Activated CD4-positive, alpha-beta T cell treated with anti-CD3 and anti-CD28 coated beads for 36 hours (primary cell): Measurements from ENCODE around the gene RNASET2. TPM values are rescaled to one million over a fixed set of nuclear protein-coding genes. Genes with fewer than 3 reads are reported as not detected.

Experiments
- ATAC-seq: fragments of 200-7000 bp; cut with Tn5 transposase; one replicate; pipeline ENCODE4 v1.10.0; 2021; ENCODE audit warnings: mild to moderate bottlenecking, moderate library complexity
- CTCF ChIA-PET: fragments of 350-600 bp; sonication (Branson Sonifier 250); formaldehyde crosslinking; loops from one replicate; lab custom pipeline; 2021; ENCODE audit warnings: antibody characterized with exemption; lab: Charles Lee
- POLR2A ChIA-PET: fragments of 350-600 bp; sonication (Branson Sonifier 250); formaldehyde crosslinking; loops from one replicate; lab custom pipeline; 2021; ENCODE audit warnings: antibody characterized with exemption, inconsistent platforms; lab: Charles Lee
- DNase-seq: peaks from one replicate; pipeline ENCODE4 v3.0.0-alpha.2; 2020
- H3K27ac Mint-ChIP-seq: one replicate; pipeline ENCODE4 v1.8.0; 2021; ENCODE audit warnings: mixed read lengths
- H3K27me3 Mint-ChIP-seq: one replicate; pipeline ENCODE4 v1.8.0; 2021; ENCODE audit warnings: mixed read lengths
- H3K36me3 Mint-ChIP-seq: one replicate; pipeline ENCODE4 v1.8.0; 2021; ENCODE audit warnings: low read depth, mixed read lengths
- H3K4me1 Mint-ChIP-seq: one replicate; pipeline ENCODE4 v1.8.0; 2021; ENCODE audit warnings: mixed read lengths
- H3K4me3 Mint-ChIP-seq: one replicate; pipeline ENCODE4 v1.8.0; 2021; ENCODE audit warnings: mild to moderate bottlenecking, moderate library complexity, mixed read lengths
- H3K9me3 Mint-ChIP-seq: one replicate; pipeline ENCODE4 v1.8.0; 2021; ENCODE audit warnings: low read depth, mixed read lengths
- intact Hi-C, 2 experiments: fragments of 100-400 bp; cut with DNase I in 1 of 2; cut with micrococcal nuclease in 1 of 2; formaldehyde crosslinking; loops; one replicate each; pipeline versions ENCODE4 v1.14.2 to v1.15.1; 2022 to 2024; cut with DNase I, micrococcal nuclease
- total RNA-seq, 2 experiments: library from RNA; stranded (reverse); gene quantifications; one replicate each; pipeline ENCODE4 v1.2.3, GENCODE V29; 2021

Gene RNASET2
- total RNA-seq, 2 experiments from 2014 or later = 68.7 to 85.2 TPM

DNA sequence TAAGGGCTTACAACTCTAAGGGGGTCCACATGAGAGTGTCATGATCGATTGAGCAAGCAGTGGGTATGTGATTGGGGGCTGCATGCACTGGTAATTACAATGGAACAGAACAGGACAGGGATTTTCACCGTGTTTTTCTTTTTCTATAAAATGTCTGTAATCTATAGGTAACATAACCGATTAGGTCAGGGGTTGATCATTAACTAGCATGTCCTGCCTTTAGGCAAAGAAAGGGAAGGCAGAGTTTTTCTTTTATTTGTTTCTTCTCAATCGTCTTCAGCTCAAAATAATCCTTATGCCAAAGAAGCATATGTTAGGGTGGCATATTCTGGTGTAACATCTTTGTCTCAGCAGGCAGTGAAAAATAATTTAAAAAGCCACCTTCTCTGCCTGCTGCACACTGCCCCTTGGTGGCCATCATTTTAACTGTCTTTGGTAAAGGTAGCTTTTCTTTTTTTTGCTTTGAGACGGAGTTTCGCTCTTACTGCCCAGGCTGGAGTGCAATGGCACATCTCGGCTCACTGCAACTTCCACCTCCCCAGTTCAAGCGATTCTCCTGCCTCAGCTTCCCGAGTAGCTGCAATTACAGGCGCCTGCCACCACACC, 33.2 kb upstream of the RNASET2 start:
- ChIA-PET POLR2A (interaction anchor here (0.7 kb wide), 1 partner anchor 53 kb away, joined by 3 read pairs; no protein-coding TSS in a partner anchor), CTCF (interaction anchor here (0.7 to 3.8 kb wide), 30 partner anchors 8 to 657 kb away, joined by 3 to 43 read pairs (median 3); partner anchors contain the start of genes CEP43 and RNASET2)
- intact Hi-C loops = loop anchor here (1.0 kb wide), 2 partner anchors 203 to 214 kb away; no protein-coding TSS in a partner anchor
- DNase-seq (peak; percentile 19), ATAC-seq (peak; percentile 78)
- no peak overlapping the region for H3K27ac Mint-ChIP-seq
- H3K4me3 Mint-ChIP-seq = no peak overlapping the region
- H3K27me3 Mint-ChIP-seq = no peaks in the 10 kb centered on the region
- H3K9me3 Mint-ChIP-seq = no peaks in the 10 kb centered on the region
- peaks cover 23% of the 10 kb centered on the region for H3K4me1 Mint-ChIP-seq
- H3K36me3 Mint-ChIP-seq = peaks cover 4% of the 10 kb centered on the region

GRCh38 chr6:166988674-166989201, 32.4 kb upstream of the RNASET2 start:
- H3K27ac Mint-ChIP-seq = no peak overlapping the region
- ChIA-PET CTCF (interaction anchor here (0.6 to 3.8 kb wide), 16 partner anchors 9 to 656 kb away, joined by 3 to 43 read pairs (median 3); no protein-coding TSS in a partner anchor), POLR2A (no interaction called here)
- H3K27me3 Mint-ChIP-seq = no peaks in the 10 kb centered on the region
- ATAC-seq (no peak), DNase-seq (no peak)
- H3K36me3 Mint-ChIP-seq = peaks cover 3% of the 10 kb centered on the region
- H3K9me3 Mint-ChIP-seq = no peaks in the 10 kb centered on the region
- H3K4me3 Mint-ChIP-seq = no peak overlapping the region
- peaks cover 21% of the 10 kb centered on the region for H3K4me1 Mint-ChIP-seq
- intact Hi-C loops = loop anchor here (1.0 kb wide), 2 partner anchors 202 to 213 kb away; no protein-coding TSS in a partner anchor

GRCh38 chr6:166987930-166988329, 31.6 kb upstream of the RNASET2 start:
- CTCF ChIA-PET = interaction anchor here (0.6 to 3.8 kb wide), 9 partner anchors 8 to 446 kb away, joined by 3 to 43 read pairs (median 3); no protein-coding TSS in a partner anchor
- H3K27me3 Mint-ChIP-seq = no peaks in the 10 kb centered on the region
- POLR2A ChIA-PET = no interaction called here
- no peaks in the 10 kb centered on the region for H3K9me3 Mint-ChIP-seq
- H3K4me1 Mint-ChIP-seq = peaks cover 19% of the 10 kb centered on the region
- intact Hi-C loops = no loop called here
- peaks cover 3% of the 10 kb centered on the region for H3K36me3 Mint-ChIP-seq
- ATAC-seq (peak; percentile 26), DNase-seq (no peak)
- H3K4me3 Mint-ChIP-seq = no peak overlapping the region
- H3K27ac Mint-ChIP-seq = no peak overlapping the region

DNA sequence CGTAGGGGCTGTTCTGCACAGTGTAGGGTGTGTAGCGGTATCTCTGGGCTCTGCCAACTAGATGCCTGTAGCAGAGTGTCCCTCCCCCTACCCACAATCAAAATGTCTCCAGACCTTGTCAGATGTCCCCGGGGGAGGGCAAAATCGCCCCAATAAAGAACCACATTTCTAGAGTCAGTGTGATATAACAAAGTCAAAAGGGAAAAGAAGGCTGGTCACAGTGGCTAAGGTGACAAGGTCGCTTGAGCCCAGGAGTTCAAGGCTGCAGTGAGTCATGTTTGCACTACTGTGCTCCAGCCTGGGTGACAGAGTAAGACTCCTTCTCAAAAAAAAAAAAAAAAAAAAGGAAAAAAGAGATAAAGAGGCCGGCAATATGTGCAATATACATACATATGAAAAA, 31.1 kb upstream of the RNASET2 start:
- H3K36me3 Mint-ChIP-seq = peaks cover 8% of the 10 kb centered on the region
- ChIA-PET POLR2A (no interaction called here), CTCF (interaction anchor here (1.2 to 1.3 kb wide), 2 partner anchors 9 to 18 kb away, joined by 3 to 4 read pairs; no protein-coding TSS in a partner anchor)
- ATAC-seq (no peak), DNase-seq (no peak)
- no peaks in the 10 kb centered on the region for H3K9me3 Mint-ChIP-seq
- H3K4me3 Mint-ChIP-seq = no peak overlapping the region
- intact Hi-C loops = no loop called here
- H3K4me1 Mint-ChIP-seq = peaks cover 19% of the 10 kb centered on the region
- H3K27ac Mint-ChIP-seq = no peak overlapping the region
- no peaks in the 10 kb centered on the region for H3K27me3 Mint-ChIP-seq

DNA sequence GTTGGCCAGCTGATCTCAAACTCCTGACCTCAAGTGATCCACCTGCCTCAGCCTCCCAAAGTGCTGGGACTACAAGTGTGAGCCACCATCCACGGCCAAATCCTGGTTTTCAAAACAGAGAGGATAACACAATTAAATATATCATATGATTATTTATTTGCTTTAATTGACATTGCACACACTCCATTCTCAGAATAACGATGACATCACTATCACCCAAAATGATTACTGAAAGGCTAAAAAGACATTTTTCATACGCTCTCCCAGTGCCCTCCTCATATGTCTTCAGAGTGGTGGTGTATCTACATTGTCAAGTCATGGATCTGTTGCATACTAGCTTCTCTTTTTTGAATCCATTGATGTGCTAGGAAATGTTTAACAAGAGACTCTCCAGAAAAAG, 24.4 kb upstream of the RNASET2 start:
- intact Hi-C loops = no loop called here
- ATAC-seq (no peak), DNase-seq (no peak)
- POLR2A ChIA-PET = interaction anchor here (1.0 kb wide), 1 partner anchor 206 kb away, joined by 5 read pairs; no protein-coding TSS in a partner anchor
- CTCF ChIA-PET = interaction anchor here (1.3 to 1.8 kb wide), 2 partner anchors 9 to 206 kb away, joined by 4 to 9 read pairs; no protein-coding TSS in a partner anchor
- Mint-ChIP-seq H3K27ac (no peak overlapping the region), H3K9me3 (no peaks in the 10 kb centered on the region), H3K4me1 (no peaks in the 10 kb centered on the region), H3K4me3 (no peak overlapping the region), H3K27me3 (no peaks in the 10 kb centered on the region), H3K36me3 (peaks cover 11% of the 10 kb centered on the region)

DNA sequence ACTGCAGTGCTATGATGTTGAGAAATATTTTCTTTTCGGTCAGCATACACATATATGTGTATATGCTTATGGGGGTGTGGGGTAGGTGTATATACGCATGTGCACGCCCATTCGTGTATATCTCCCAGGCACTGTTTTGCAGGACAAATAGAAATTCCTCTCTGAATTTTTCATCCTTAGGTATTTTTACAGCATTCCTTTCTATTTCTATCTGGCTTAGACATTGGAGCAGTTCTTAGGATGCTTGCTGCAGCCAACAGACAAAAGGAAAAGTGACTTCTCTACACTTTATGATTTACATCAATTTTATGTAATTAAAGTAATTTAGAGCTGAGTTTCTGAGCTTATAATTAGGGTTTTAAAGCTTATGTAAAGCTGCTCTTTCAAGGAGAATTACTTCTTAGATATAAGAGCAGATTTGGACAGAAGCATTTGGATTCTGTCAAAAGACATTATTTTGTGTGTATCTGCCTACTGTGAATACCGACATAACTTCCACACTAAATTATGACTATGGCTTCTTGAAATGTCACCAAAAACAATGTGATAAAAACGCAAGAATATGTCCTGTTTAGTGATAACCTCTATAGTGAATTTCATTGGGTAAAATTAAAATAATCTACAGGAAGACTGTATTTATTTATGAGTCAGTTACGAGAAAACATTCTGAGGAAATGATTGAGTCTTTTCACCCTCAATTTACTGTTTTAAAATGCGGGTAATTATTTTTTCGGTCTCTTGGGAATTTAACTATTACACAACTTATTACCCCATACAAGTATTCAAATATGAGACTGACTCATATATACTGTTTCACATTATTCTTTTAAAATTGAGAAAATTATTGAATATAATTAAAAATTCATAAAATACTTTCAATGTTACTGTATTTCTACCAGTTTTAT, 21.5 kb upstream of the RNASET2 start:
- ATAC-seq (no peak), DNase-seq (no peak)
- ChIA-PET CTCF (interaction anchor here (0.6 to 1.2 kb wide), 4 partner anchors 10 to 218 kb away, joined by 3 read pairs; no protein-coding TSS in a partner anchor), POLR2A (no interaction called here)
- Mint-ChIP-seq H3K36me3 (peaks cover 9% of the 10 kb centered on the region), H3K4me3 (no peak overlapping the region), H3K4me1 (no peaks in the 10 kb centered on the region), H3K27me3 (no peaks in the 10 kb centered on the region), H3K9me3 (no peaks in the 10 kb centered on the region), H3K27ac (no peak overlapping the region)
- intact Hi-C loops = no loop called here

GRCh38 chr6:166976636-166977035, 20.3 kb upstream of the RNASET2 start:
- no peak for DNase-seq
- POLR2A ChIA-PET = no interaction called here
- no peak overlapping the region for H3K27ac Mint-ChIP-seq
- intact Hi-C loops = no loop called here
- no peaks in the 10 kb centered on the region for H3K27me3 Mint-ChIP-seq
- CTCF ChIA-PET = no interaction called here
- H3K9me3 Mint-ChIP-seq = no peaks in the 10 kb centered on the region
- H3K36me3 Mint-ChIP-seq = peaks cover 5% of the 10 kb centered on the region
- H3K4me1 Mint-ChIP-seq = no peaks in the 10 kb centered on the region
- H3K4me3 Mint-ChIP-seq = no peak overlapping the region
- no peak for ATAC-seq

- Mint-ChIP-seq H3K36me3 (peaks cover 4% of the 10 kb centered on the region), H3K27ac (no peak overlapping the region), H3K9me3 (peaks cover 2% of the 10 kb centered on the region), H3K4me3 (no peak overlapping the region), H3K27me3 (no peaks in the 10 kb centered on the region), H3K4me1 (peaks cover 16% of the 10 kb centered on the region)
- DNase-seq = no peak
- intact Hi-C loops = no loop called here
- ChIA-PET POLR2A (no interaction called here), CTCF (interaction anchor here (0.6 to 2.1 kb wide), 5 partner anchors 15 to 31 kb away, joined by 3 to 9 read pairs (median 3); no protein-coding TSS in a partner anchor)
- ATAC-seq = no peak
These were observed 15.8 kb upstream of the RNASET2 start for GRCh38 chr6:166972101-166972500.

- Mint-ChIP-seq H3K27ac (no peak overlapping the region), H3K4me3 (no peak overlapping the region), H3K27me3 (no peaks in the 10 kb centered on the region), H3K36me3 (peaks cover 4% of the 10 kb centered on the region), H3K4me1 (peaks cover 16% of the 10 kb centered on the region), H3K9me3 (peaks cover 8% of the 10 kb centered on the region)
- ATAC-seq (no peak), DNase-seq (no peak)
- intact Hi-C loops = no loop called here
- ChIA-PET POLR2A (no interaction called here), CTCF (interaction anchor here (1.0 kb wide), 2 partner anchors 15 to 19 kb away, joined by 3 to 5 read pairs; no protein-coding TSS in a partner anchor)
These were observed 14.9 kb upstream of the RNASET2 start for GRCh38 chr6:166971271-166971670.

GRCh38 chr6:166970776-166971175, 14.4 kb upstream of the RNASET2 start:
- no peak overlapping the region for H3K27ac Mint-ChIP-seq
- peaks cover 4% of the 10 kb centered on the region for H3K36me3 Mint-ChIP-seq
- no peaks in the 10 kb centered on the region for H3K27me3 Mint-ChIP-seq
- intact Hi-C loops = no loop called here
- POLR2A ChIA-PET = no interaction called here
- ATAC-seq = no peak
- DNase-seq = no peak
- H3K9me3 Mint-ChIP-seq = peaks cover 12% of the 10 kb centered on the region
- peaks cover 16% of the 10 kb centered on the region for H3K4me1 Mint-ChIP-seq
- CTCF ChIA-PET = interaction anchor here (0.7 kb wide), 1 partner anchor 11 kb away, joined by 3 read pairs; no protein-coding TSS in a partner anchor
- no peak overlapping the region for H3K4me3 Mint-ChIP-seq

DNA sequence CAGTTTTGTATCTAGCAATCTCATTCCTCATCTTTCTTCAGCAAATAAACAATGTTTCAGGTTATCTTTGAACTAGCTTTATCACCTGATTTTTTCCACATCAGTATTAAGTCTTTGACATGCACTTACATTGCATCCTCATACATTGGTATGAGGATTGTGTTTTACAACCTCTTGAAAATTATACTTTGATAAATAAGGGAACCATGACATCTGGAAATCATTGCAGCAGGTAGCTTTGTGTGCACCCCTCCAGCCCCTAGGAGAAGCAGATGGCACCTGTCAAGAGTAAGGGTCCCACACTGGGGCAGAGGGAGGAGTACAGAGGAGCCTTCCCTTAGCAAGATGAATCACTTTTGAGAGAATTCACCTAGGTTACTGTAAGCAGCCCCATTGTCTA, 13.7 kb upstream of the RNASET2 start:
- no peaks in the 10 kb centered on the region for H3K27me3 Mint-ChIP-seq
- DNase-seq = no peak
- intact Hi-C loops = no loop called here
- H3K27ac Mint-ChIP-seq = no peak overlapping the region
- peaks cover 4% of the 10 kb centered on the region for H3K36me3 Mint-ChIP-seq
- H3K4me3 Mint-ChIP-seq = no peak overlapping the region
- POLR2A ChIA-PET = no interaction called here
- peaks cover 16% of the 10 kb centered on the region for H3K4me1 Mint-ChIP-seq
- peaks cover 12% of the 10 kb centered on the region for H3K9me3 Mint-ChIP-seq
- ATAC-seq = no peak
- CTCF ChIA-PET = interaction anchor here (1.1 to 1.7 kb wide), 2 partner anchors 12 to 18 kb away, joined by 3 to 4 read pairs; no protein-coding TSS in a partner anchor
